Endothelial cell (in vitro differentiated cells): ENCODE results near the gene MLPH. TPM values are rescaled to one million over a fixed set of nuclear protein-coding genes. Genes with fewer than 3 reads are reported as not detected.

Source experiments
- DNase-seq: peaks from one replicate; pipeline ENCODE4 v3.0.0; 2021; ENCODE audit warnings: low spot score
- H3K27ac Mint-ChIP-seq: one replicate; pipeline ENCODE4 v1.8.0; 2021; ENCODE audit warnings: mixed read lengths, inconsistent platforms; ENCODE audit not compliant: unreplicated experiment
- H3K27me3 Mint-ChIP-seq: one replicate; pipeline ENCODE4 v1.8.0; 2021; ENCODE audit warnings: mild to moderate bottlenecking, moderate library complexity, mixed read lengths, inconsistent platforms; ENCODE audit not compliant: unreplicated experiment
- H3K36me3 Mint-ChIP-seq: one replicate; pipeline ENCODE4 v1.8.0; 2021; ENCODE audit warnings: mild to moderate bottlenecking, low read depth, mixed read lengths, inconsistent platforms; ENCODE audit not compliant: unreplicated experiment
- H3K4me1 Mint-ChIP-seq: one replicate; pipeline ENCODE4 v1.8.0; 2021; ENCODE audit warnings: mild to moderate bottlenecking, mixed read lengths, inconsistent platforms; ENCODE audit not compliant: unreplicated experiment
- H3K4me3 Mint-ChIP-seq: one replicate; pipeline ENCODE4 v1.8.0; 2021; ENCODE audit warnings: mild to moderate bottlenecking, mixed read lengths, inconsistent platforms; ENCODE audit not compliant: unreplicated experiment
- H3K9me3 Mint-ChIP-seq: one replicate; pipeline ENCODE4 v1.8.0; 2021; ENCODE audit warnings: mixed read lengths, inconsistent platforms; ENCODE audit not compliant: unreplicated experiment
- total RNA-seq: library from RNA; stranded (reverse); fragmentation: NEBNext Ultra II Directional; extraction: Animal tissue kit (Norgen Biotek cat#: 25700); gene quantifications from one replicate; pipeline ENCODE4 v1.2.1, GENCODE V29; 2021; ENCODE audit not compliant: unreplicated experiment
- TF ChIP-seq, protein P1 (sequence below): fragments of 200-600 bp; sonication (generic); IDR thresholded peaks from one replicate; pipeline ENCODE4 v1.5.0; 2021; ENCODE audit warnings: antibody characterized with exemption; ENCODE audit not compliant: unreplicated experiment

MLPH gene
- total RNA-seq, 1 donor from 2014 or later = 0.36 TPM

DNA sequence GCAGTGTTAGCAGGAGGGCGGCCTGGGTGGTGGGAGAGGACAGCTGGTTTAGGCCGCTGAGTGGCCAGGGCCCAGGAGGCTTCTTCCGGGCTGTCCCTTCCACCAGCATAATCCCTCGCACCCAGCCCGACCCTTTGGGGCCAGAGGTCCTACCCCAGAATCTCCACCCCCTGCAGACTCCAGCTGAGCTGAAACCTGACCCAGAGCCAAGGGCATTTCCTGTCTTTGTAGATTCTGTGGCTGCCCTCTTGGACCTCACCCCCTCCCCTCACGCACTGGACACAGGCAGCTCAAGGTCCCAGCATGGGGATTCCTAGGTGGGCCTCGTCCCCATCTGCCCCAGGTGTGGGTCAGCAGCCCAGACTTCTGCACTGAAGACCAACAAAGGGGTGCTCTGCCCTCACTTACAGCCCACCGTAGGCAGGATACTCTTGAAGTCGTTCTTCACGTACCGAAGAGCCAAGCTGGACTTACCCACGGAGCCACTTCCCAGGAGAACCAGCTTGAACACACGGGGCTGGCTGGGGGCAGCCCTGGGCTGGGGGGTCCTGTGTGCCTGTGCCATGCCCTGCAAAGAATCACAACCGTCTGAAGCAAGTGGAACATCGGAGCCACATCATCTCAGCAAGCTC lies 98.7 kb downstream of the MLPH start:
- peaks cover 4% of the 10 kb centered on the region for H3K27me3 Mint-ChIP-seq
- peaks cover 13% of the 10 kb centered on the region for H3K4me1 Mint-ChIP-seq
- no peak overlapping the region for H3K27ac Mint-ChIP-seq
- peaks cover 8% of the 10 kb centered on the region for H3K36me3 Mint-ChIP-seq
- TF ChIP-seq, protein P1, sequence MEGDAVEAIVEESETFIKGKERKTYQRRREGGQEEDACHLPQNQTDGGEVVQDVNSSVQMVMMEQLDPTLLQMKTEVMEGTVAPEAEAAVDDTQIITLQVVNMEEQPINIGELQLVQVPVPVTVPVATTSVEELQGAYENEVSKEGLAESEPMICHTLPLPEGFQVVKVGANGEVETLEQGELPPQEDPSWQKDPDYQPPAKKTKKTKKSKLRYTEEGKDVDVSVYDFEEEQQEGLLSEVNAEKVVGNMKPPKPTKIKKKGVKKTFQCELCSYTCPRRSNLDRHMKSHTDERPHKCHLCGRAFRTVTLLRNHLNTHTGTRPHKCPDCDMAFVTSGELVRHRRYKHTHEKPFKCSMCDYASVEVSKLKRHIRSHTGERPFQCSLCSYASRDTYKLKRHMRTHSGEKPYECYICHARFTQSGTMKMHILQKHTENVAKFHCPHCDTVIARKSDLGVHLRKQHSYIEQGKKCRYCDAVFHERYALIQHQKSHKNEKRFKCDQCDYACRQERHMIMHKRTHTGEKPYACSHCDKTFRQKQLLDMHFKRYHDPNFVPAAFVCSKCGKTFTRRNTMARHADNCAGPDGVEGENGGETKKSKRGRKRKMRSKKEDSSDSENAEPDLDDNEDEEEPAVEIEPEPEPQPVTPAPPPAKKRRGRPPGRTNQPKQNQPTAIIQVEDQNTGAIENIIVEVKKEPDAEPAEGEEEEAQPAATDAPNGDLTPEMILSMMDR = no peak
- H3K9me3 Mint-ChIP-seq = no peaks in the 10 kb centered on the region
- no peak for DNase-seq
- H3K4me3 Mint-ChIP-seq = no peak overlapping the region

DNA sequence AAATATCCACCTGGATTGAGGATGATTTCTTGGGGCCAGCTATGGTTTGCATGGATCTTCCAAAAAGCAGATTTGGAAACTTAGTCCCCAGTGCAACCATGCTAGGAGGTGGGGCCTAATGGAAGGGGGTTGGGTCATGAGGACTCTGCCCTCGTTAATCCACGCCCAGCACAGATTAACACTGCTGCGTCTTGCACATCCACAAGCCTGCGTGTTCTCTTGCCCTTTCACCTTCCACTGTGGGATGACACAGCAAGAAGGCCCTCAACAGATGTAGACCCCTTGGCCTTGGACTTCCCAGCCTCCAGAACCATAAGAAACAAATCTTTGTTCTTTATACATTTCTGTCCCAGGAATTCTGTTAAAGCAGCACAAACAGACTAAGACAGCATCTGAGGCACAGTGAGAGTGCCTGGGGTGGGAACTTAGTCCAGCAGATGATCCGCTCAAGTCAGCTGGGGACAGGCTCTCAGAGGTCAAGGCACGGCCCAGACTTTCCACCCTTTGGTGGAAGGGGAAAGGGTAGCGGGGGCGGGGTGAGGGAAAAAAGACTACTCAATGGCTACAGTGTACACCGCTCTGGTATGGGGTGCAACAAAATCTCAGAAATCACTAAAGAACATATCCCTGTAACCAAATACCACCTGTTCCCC lies 101.1 kb downstream of the MLPH start:
- TF ChIP-seq, protein P1 = no peak
- no peaks in the 10 kb centered on the region for H3K9me3 Mint-ChIP-seq
- peaks cover 4% of the 10 kb centered on the region for H3K27me3 Mint-ChIP-seq
- H3K27ac Mint-ChIP-seq = no peak overlapping the region
- no peak overlapping the region for H3K4me3 Mint-ChIP-seq
- H3K36me3 Mint-ChIP-seq = peaks cover 8% of the 10 kb centered on the region
- peaks cover 21% of the 10 kb centered on the region for H3K4me1 Mint-ChIP-seq
- DNase-seq = no peak

DNA sequence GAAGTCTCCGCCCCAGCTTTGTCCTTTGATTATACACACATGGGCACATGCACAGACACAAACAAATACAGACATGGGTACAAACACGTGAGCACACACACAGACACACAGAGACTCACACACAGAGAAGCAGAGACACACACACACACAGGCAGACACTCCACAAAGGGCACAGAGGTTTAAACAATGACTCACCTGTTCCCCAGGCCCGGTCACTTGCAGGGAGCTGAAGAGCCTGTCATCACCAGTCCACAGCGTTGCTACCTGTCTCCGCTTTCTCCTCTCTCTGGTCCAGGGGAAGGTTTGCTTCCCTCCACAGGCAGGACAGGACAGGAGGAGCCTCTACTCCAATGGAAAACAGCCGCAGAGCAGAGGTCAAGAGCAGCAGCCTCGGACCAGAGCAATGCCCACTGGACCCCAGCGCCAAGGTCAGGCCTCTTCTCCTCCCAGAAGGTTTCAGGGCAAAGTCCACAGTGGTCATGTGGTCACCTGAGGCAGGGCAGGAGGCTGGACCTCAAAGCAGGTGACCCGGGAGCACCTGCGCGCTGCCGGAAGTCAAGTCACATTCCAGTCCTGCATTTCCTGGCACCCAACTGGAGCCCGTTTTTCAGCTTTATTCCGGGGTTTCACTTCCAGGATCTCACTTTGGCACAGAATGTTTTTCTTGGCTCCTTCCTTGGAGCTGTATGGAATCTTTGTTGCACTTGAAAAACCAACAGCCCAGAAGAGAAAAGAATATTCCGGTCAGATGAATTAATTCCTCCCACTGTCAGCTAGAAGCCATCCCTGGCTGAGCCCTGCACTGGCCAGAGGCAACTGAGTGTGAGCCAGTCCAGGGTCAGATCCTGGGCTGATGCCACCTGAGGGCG lies 103.5 kb downstream of the MLPH start, which contains the start of gene RAB17:
Gene RAB17, minus strand, starts transcription at position 463 of the 869 bp plus-strand sequence. CDS start 4,580 bp downstream, outside the sequence.
- peaks cover 8% of the 10 kb centered on the region for H3K36me3 Mint-ChIP-seq
- H3K27ac Mint-ChIP-seq = no peak within 1 kb of the TSS
- no peak within 1 kb of the TSS for H3K4me3 Mint-ChIP-seq
- TF ChIP-seq, protein P1 = no peak
- H3K27me3 Mint-ChIP-seq = peaks cover 7% of the 10 kb centered on the region
- no peak for DNase-seq
- H3K4me1 Mint-ChIP-seq = peaks cover 34% of the 10 kb centered on the region
- H3K9me3 Mint-ChIP-seq = no peaks in the 10 kb centered on the region

DNA sequence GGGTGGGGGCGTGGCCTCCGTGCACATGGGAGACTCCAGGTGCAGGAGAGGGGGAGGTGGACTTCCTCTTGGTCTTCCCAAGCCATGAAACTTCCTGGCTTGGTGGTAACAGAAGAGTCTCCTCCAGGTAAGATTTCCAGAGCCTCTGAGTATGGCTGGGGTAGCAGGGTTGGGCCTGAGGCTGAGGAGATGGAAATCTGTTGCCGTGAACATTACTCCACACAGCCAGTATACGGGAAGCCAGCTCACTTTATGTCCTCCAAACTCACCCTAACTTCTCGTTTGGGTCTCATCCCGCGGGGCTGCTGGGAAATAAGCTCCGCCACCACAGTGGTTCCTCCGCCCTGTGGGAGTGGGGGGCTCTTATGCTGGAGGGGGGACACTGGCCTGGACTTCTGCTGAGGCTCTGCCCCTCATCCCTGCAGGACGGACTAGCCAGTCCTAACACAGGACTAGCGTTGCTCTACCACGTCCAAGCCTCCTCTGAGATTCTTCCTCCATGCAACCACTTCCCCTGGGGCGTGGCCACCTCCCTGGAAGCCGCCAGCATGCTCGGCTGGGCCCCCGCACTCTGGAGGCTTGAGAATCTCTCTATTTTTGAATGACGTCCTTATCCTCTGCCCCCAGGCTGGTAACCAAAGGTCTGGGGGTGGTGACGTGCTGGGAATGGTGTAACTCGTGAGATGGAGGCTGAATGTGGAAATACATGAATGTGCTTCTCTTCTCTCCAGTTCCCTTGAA lies 104.3 kb downstream of the MLPH start:
- H3K4me3 Mint-ChIP-seq = no peak overlapping the region
- TF ChIP-seq, protein P1 = no peak
- no peak overlapping the region for H3K27ac Mint-ChIP-seq
- H3K27me3 Mint-ChIP-seq = peaks cover 9% of the 10 kb centered on the region
- H3K4me1 Mint-ChIP-seq = peaks cover 28% of the 10 kb centered on the region
- DNase-seq = no peak
- no peaks in the 10 kb centered on the region for H3K9me3 Mint-ChIP-seq
- peaks cover 6% of the 10 kb centered on the region for H3K36me3 Mint-ChIP-seq
